Activated naive CD4-positive, alpha-beta T cell treated with anti-CD3 and anti-CD28 coated beads, Interleukin-2, amount 10 ng/mL, durations not matched to agents 7 days and 5 days (primary cell): ENCODE results near the gene NPC1L1.
"Not testable (repeated sequence)": the region's sequence is repeated elsewhere in the genome, so short reads cannot be mapped to it uniquely, and the experiment has no call there.

ENCODE experiments used
- CTCF ChIA-PET: fragments of 350-600 bp; sonication (Branson Sonifier 250); formaldehyde crosslinking; loops from one replicate; lab custom pipeline; 2021; ENCODE audit warnings: antibody characterized with exemption; lab: Charles Lee
- DNase-seq: peaks from one replicate; pipeline ENCODE4 v3.0.0-alpha.2; 2020
- H3K27ac Mint-ChIP-seq: one replicate; pipeline ENCODE4 v1.8.0; 2021; ENCODE audit warnings: mild to moderate bottlenecking, moderate library complexity, mixed read lengths
- H3K27me3 Mint-ChIP-seq: one replicate; pipeline ENCODE4 v1.8.0; 2021; ENCODE audit warnings: mild to moderate bottlenecking, mixed read lengths
- H3K36me3 Mint-ChIP-seq: one replicate; pipeline ENCODE4 v1.8.0; 2021; ENCODE audit warnings: mixed read lengths
- H3K4me1 Mint-ChIP-seq: one replicate; pipeline ENCODE4 v1.8.0; 2021; ENCODE audit warnings: mixed read lengths
- H3K4me3 Mint-ChIP-seq: one replicate; pipeline ENCODE4 v1.8.0; 2021; ENCODE audit warnings: mild to moderate bottlenecking, moderate library complexity, mixed read lengths
- H3K9me3 Mint-ChIP-seq: one replicate; pipeline ENCODE4 v1.8.0; 2021; ENCODE audit warnings: mixed read lengths

The NPC1L1 gene

DNA sequence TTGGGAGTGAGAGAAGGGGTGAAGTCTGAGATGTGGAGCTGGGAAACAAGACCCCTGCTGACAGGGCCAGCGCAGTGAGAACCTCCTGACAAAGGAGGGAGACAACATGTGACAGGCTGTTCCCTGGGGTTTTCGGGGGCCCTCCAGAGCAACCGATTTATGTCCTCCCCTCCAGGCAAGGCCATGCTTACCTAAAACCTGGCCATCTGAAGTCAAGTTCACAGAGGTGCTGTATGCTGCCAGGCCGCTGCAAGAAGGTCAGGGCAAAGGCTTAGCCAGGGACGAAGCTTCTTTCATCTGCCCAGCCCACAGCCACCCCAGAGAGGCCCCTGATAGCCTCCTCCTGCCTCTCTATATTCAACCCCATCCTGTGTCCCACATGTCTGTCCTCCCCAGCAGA lies 20.6 kb downstream of the NPC1L1 start:
- H3K27me3 Mint-ChIP-seq = peaks cover 38% of the 10 kb centered on the region
- no peaks in the 10 kb centered on the region for H3K4me1 Mint-ChIP-seq
- CTCF ChIA-PET = interaction anchor here (1.2 kb wide), 1 partner anchor 14 kb away, joined by 4 read pairs; no protein-coding TSS in a partner anchor
- H3K9me3 Mint-ChIP-seq = peaks cover 5% of the 10 kb centered on the region
- H3K4me3 Mint-ChIP-seq = no peak overlapping the region
- no peak overlapping the region for H3K27ac Mint-ChIP-seq
- no peaks in the 10 kb centered on the region for H3K36me3 Mint-ChIP-seq
- DNase-seq = no peak

DNA sequence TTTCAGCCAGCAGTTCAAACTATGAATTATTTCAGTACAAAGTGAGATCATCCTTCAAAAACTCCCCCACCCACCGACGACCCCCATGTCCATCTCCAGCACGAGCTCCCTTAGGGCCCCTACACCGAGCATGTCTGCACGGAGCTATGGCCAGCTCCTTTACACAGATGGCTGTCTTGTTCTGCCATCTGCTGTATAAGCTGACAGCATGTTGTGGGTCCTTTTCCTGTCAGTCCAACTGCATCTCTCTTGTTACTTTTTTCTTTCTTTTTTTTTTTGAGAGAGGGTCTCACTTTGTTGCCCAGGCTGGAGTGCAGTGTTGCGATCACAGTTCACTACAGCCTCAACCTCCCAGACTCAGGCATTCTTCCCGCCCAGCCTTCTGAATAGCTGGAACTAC lies 21.6 kb downstream of the NPC1L1 start:
- CTCF ChIA-PET = interaction anchor here (0.7 to 2.6 kb wide), 2 partner anchors 46 to 88 kb away, joined by 3 to 8 read pairs; no protein-coding TSS in a partner anchor
- no peak overlapping the region for H3K27ac Mint-ChIP-seq
- H3K9me3 Mint-ChIP-seq = no peaks in the 10 kb centered on the region
- no peaks in the 10 kb centered on the region for H3K4me1 Mint-ChIP-seq
- DNase-seq = no peak
- H3K27me3 Mint-ChIP-seq = peaks cover 38% of the 10 kb centered on the region
- no peaks in the 10 kb centered on the region for H3K36me3 Mint-ChIP-seq
- no peak overlapping the region for H3K4me3 Mint-ChIP-seq

DNA sequence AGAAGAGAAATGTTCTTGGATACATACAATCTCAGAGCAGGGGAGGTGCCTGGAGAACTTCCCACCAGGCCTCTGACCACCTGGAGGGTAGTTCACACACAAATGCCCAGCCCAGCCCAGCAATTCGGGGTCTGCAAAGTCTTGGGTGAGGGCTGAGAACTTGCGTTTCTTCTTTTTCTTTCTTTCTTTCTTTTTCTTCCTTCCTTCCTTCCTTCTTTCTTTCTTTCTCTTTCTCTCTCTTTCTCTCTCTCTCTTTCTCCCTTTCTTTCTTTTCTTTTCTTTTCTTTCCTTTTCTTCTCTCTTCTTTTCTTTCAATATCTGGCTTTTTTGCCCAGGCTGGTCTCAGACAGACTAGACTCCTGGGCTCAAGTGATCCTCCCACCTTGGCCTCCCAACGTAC lies 22.4 kb downstream of the NPC1L1 start:
- H3K9me3 Mint-ChIP-seq = no peaks in the 10 kb centered on the region
- no peaks in the 10 kb centered on the region for H3K36me3 Mint-ChIP-seq
- CTCF ChIA-PET = interaction anchor here (2.6 kb wide), 1 partner anchor 47 kb away, joined by 8 read pairs; no protein-coding TSS in a partner anchor
- H3K4me1 Mint-ChIP-seq = no peaks in the 10 kb centered on the region
- no peak overlapping the region for H3K4me3 Mint-ChIP-seq
- H3K27me3 Mint-ChIP-seq = peaks cover 43% of the 10 kb centered on the region
- no peak overlapping the region for H3K27ac Mint-ChIP-seq
- no peak for DNase-seq

DNA sequence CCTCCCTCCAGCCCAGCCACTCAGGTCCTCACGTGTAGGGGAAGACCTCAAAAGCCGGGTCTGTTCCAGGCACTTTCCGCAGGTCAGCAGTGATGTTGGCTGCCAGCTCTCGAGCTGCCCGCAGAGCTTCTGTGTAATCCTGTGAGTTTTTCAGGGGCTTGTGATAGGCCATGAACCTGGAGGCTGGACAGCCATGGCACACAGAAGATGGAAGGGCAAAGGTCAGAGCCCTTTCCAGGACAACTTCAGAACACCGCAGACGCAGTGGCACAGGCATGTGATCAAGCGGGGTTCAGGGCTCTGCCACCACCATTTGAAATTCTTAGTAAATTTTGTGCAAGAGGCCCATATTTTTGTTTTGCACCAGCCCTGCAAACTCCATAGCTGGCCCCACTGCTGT lies 24.0 kb downstream of the NPC1L1 start:
- Mint-ChIP-seq H3K9me3 (no peaks in the 10 kb centered on the region), H3K4me1 (no peaks in the 10 kb centered on the region), H3K27ac (no peak overlapping the region), H3K27me3 (peaks cover 49% of the 10 kb centered on the region), H3K4me3 (no peak overlapping the region), H3K36me3 (no peaks in the 10 kb centered on the region)
- CTCF ChIA-PET = interaction anchor here (2.6 kb wide), 1 partner anchor 48 kb away, joined by 8 read pairs; no protein-coding TSS in a partner anchor
- no peak for DNase-seq

DNA sequence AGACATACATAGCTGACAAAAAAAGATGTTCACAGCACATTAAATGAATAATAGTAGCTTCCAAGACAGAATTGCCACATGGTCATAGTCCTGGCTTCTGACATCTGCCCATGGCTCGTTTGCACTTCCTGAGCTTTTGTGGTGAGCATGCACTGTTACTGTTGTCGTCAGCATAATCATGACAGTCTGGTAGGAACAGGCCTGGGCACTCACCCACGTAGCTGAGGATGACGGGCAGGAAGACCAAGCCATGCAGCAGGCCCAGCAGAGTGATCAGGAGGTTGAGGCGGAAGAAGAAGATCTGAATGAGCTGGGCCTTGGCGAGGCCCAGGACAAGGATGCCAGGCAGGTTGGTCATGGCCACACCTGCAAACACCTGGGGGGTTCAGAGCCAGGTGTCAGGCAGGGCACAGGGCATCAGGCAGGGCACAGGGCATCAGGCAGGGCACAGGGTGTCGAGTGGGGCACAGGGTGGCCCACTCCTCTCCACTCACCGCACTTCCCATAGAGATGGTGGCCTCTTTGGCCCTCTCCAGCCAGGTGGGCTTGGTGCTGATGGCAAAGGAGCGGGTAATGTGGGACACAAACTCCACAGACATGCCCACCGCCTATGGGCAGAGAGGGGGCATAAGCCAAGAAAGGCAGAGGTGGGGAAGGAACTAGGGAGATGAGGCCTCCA lies 25.4 kb downstream of the NPC1L1 start:
- Mint-ChIP-seq H3K4me1 (no peaks in the 10 kb centered on the region), H3K9me3 (no peaks in the 10 kb centered on the region), H3K27ac (no peak overlapping the region), H3K36me3 (no peaks in the 10 kb centered on the region), H3K4me3 (no peak overlapping the region), H3K27me3 (peaks cover 48% of the 10 kb centered on the region)
- DNase-seq = no peak
- CTCF ChIA-PET = interaction anchor here (0.9 kb wide), 1 partner anchor 20 kb away, joined by 3 read pairs; no protein-coding TSS in a partner anchor

DNA sequence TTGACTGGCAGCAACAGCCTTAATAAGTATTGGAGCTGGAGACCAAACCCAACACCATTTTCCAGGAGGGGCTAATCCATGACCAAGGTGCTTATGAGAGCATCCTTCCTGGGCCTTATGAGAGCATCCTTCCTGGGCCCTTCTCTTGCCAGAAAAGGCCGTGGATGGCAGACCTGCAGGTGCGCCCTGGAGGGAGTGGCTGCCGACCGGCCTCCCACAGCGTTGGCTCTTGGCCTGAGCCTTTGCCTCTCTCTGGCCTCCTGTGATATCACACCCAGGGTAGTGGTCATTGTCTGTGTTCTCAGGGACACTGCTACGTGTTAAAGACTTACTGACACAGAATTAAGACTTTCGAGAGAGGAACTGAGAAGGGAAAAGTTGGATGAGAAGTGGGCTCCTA lies 28.4 kb downstream of the NPC1L1 start:
- Mint-ChIP-seq H3K4me1 (no peaks in the 10 kb centered on the region), H3K9me3 (peaks cover 2% of the 10 kb centered on the region), H3K4me3 (no peak overlapping the region), H3K27ac (no peak overlapping the region), H3K36me3 (no peaks in the 10 kb centered on the region), H3K27me3 (peaks cover 42% of the 10 kb centered on the region)
- CTCF ChIA-PET = interaction anchor here (1.2 kb wide), 1 partner anchor 22 kb away, joined by 3 read pairs; no protein-coding TSS in a partner anchor
- no peak for DNase-seq

DNA sequence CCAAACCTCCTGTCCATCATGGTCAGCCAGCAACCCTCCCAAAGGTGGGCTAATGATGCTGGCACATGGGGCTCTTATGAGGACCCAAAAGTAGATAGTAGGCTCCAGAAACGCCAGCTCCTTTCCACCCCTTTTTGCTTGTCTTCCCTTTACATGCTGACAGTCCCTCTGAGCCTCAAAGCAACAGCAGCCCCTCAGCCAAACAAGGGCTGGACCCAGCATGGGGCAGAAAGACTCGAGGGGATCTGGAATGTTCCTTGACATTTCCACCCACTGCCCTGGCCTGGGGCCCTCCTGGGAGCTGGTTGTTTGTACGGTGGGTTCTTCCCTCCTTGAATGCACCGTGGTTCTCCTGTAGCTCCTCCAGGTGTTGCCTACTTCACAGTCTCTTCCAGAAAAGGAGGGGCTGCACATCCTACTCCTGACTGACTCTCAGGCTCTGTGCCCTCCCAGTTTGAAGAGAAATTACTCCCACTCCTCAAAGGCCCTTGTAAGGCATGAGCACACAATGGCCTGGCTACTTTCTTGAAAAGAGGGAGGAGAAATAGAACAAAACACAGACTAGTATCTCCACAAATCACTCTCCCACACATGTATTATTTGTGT lies 29.2 kb downstream of the NPC1L1 start:
- peaks cover 42% of the 10 kb centered on the region for H3K27me3 Mint-ChIP-seq
- no peaks in the 10 kb centered on the region for H3K4me1 Mint-ChIP-seq
- CTCF ChIA-PET = interaction anchor here (1.2 kb wide), 1 partner anchor 23 kb away, joined by 3 read pairs; no protein-coding TSS in a partner anchor
- H3K4me3 Mint-ChIP-seq = no peak overlapping the region
- no peaks in the 10 kb centered on the region for H3K36me3 Mint-ChIP-seq
- peaks cover 5% of the 10 kb centered on the region for H3K9me3 Mint-ChIP-seq
- no peak for DNase-seq
- H3K27ac Mint-ChIP-seq = no peak overlapping the region

DNA sequence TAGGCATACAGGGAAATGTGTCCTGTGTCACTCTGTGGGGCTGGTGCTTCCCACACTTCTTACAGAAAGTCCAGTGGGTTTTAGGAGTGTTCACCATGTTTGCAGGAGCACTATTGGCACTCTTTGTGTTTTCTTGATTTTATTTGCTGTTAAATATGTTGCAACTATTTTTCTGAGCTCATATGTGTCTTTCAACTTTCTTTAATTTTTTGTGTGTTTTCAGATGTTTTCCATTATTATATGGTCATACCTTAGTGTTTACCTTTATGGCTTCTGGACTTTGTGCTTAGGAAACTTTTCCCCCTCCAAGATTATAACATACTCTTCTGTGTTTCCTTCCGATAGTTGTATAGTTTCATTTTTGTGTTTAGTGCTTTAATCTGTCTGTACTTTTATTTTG lies 29.9 kb downstream of the NPC1L1 start:
- Mint-ChIP-seq H3K9me3 (peaks cover 9% of the 10 kb centered on the region), H3K4me3 (no peak overlapping the region), H3K36me3 (no peaks in the 10 kb centered on the region), H3K27me3 (peaks cover 38% of the 10 kb centered on the region), H3K27ac (no peak overlapping the region), H3K4me1 (no peaks in the 10 kb centered on the region)
- no peak for DNase-seq
- CTCF ChIA-PET = no interaction called here

DNA sequence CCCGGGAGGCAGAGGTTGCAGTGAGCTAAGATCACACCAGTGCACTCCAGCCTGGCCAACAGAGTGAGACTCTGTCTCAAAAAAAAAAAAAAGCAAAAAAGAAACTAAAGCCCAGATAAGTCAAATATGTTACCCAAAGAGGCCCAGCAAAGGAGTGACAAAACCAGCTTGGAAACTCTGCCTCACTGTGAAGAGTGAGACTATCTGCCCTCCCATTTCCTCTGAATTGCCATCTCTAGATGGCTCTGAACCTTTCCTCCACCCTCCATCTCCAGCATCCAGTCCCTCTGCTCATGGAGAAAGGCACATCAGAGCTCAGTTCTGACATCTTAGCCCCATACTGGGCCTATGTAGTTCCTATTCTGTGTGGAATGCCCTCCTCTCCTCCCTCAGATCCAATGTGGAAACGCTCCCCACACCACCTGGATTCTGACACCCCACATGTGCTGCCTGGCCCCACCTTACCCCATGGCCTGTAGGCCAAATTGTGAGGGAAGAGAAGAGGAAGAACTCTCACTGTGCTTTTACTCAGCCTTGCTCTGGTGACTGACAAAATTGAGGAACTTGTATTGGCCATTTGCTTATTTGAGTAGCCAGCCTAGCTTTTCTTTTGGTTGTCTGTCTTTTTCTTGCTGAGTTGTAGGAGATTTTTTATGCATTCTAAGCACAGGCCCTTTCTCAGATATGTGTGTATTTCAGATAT lies 32.7 kb downstream of the NPC1L1 start:
- no peaks in the 10 kb centered on the region for H3K36me3 Mint-ChIP-seq
- peaks cover 31% of the 10 kb centered on the region for H3K27me3 Mint-ChIP-seq
- no peak overlapping the region for H3K4me3 Mint-ChIP-seq
- H3K27ac Mint-ChIP-seq = no peak overlapping the region
- no peak for DNase-seq
- CTCF ChIA-PET = no interaction called here
- H3K9me3 Mint-ChIP-seq = peaks cover 12% of the 10 kb centered on the region
- no peaks in the 10 kb centered on the region for H3K4me1 Mint-ChIP-seq

DNA sequence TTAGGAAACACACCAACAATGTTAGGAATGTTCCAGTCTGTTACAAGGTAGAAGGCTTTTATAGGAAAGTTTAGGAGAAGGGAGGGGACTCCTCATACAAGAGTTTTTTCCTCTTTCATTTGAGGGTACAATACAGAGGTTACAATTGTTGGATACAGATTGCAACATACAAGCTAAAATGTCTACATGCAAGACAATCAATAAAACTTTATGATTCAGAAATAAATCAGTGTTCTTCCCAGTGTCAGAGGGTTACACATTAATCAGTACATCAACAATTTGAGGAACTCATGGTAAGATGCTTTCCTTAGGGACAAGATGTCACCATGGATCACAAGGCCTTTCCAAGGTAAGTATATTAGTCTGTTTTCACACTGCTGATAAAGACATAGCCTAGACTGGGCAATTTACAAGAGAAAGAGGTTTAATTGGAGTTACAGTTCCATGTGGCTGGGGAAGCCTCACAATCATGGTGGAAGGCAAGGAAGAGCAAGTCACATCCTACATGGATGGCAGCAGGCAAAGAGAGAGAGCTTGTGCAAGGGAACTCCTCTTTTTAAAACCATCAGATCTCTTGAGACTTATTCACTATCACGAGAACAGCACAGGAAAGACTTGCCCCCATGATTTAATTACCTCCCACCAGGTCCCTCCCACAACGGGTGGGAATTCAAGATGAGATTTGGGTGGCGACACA lies 34.4 kb downstream of the NPC1L1 start:
- DNase-seq, H3K4me3 Mint-ChIP-seq, H3K27ac Mint-ChIP-seq, H3K4me1 Mint-ChIP-seq, CTCF ChIA-PET, H3K36me3 Mint-ChIP-seq: not testable (repeated sequence)
- H3K9me3 Mint-ChIP-seq = peaks cover 12% of the 10 kb centered on the region
- peaks cover 30% of the 10 kb centered on the region for H3K27me3 Mint-ChIP-seq

DNA sequence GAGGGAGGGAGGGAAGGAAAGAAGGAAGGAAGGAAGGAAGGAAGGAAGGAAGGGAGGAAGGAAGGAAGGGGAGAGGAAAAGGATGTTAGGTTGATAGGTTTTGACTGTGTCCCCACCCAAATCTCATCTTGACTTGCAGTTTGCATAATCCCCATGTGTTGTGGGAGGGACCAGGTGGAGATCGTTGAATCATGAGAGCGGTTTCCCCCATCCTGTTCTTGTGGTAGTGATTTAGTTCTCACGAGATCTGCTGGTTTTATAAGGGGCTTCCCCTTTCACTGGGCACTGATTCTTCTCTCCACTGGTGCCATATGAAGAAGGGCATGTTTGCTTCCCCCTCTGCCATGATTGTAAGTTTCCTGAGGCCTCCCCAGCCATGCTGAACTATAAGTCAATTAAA lies 35.5 kb downstream of the NPC1L1 start:
- Mint-ChIP-seq H3K9me3 (peaks cover 12% of the 10 kb centered on the region), H3K27me3 (peaks cover 28% of the 10 kb centered on the region), H3K4me1 (no peaks in the 10 kb centered on the region), H3K4me3 (no peak overlapping the region), H3K36me3 (no peaks in the 10 kb centered on the region), H3K27ac (no peak overlapping the region)
- DNase-seq = no peak
- CTCF ChIA-PET = no interaction called here

DNA sequence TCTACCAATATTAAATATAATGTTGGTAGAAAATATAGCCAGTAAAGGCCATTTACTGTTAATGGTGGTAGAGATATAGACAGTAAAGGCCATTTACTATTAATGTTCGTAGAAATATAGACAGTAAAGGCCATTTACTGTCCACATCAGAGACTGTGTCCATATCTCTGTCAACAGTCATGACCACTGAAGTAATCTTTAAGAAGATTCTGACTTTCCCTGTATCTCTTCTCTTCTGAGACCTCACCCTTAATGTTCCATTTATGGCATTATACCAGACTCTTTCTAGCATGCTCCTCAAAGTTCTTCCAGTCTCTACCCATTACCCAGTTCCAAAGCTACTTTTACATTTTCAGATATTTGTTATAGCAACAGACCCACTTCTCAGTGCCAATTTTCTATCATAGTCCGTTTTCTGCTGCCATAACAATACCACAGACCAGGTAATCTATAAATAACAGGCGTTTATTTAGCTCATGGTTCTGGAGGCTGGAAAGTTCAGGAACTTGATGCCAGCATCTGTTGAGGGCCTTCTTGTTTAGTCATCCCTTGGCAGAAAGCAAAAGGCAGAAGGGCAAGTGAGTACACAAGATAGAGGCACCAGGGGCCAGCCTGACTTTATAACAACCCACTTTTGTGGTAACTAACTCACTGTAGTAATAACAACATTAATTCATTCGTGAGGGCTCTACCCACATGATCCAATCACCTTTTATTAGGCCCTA lies 42.7 kb downstream of the NPC1L1 start:
- Mint-ChIP-seq H3K27ac (no peak overlapping the region), H3K4me1 (no peaks in the 10 kb centered on the region), H3K27me3 (peaks cover 27% of the 10 kb centered on the region), H3K9me3 (no peaks in the 10 kb centered on the region), H3K4me3 (no peak overlapping the region), H3K36me3 (no peaks in the 10 kb centered on the region)
- CTCF ChIA-PET = interaction anchor here (1.0 to 1.4 kb wide), 2 partner anchors 39 to 67 kb away, joined by 3 read pairs; no protein-coding TSS in a partner anchor
- no peak for DNase-seq

DNA sequence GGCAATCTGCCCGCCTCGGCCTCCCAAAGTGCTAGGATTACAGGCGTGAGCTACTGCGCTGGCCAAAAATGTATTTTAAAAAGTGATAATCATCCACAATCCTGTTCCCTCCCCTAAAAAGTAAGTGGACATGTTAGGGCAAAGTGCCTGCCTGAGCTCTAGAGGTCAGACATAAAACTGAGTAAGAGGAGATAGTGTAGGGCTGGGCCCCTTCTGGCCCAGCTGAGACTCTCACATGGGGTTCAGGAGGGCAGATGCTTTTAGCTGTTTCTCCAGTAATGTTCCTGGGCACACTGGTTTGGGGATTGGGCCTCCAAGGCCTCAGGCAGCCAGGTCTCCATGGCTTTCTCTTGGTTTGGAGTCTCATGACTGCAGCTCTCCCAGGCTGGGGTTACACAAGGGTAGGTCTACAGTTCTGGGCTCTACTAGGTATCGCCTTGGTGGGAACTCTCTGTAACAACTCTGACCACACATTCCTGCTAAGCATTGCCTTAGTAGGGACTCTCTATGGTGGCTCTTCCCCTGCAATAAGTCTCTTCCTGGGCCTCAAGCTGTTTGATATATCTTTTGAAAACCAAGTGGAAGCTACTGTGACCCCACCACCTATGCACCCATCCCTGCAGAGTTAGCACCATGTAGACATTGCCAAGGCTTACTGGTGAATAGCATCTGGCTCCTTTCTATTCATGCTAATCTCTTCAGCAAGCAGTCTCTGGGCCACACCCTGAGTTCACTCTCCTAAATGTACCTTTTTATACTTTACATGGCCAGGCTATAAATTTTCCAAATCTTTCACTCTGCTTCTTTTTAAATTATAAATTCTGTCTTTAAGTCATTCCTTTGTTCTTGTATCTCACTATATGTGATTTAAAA lies 43.7 kb downstream of the NPC1L1 start:
- Mint-ChIP-seq H3K27me3 (peaks cover 22% of the 10 kb centered on the region), H3K36me3 (no peaks in the 10 kb centered on the region), H3K4me1 (no peaks in the 10 kb centered on the region), H3K9me3 (no peaks in the 10 kb centered on the region), H3K4me3 (no peak overlapping the region), H3K27ac (no peak overlapping the region)
- CTCF ChIA-PET = interaction anchor here (1.0 to 1.4 kb wide), 2 partner anchors 40 to 68 kb away, joined by 3 read pairs; no protein-coding TSS in a partner anchor
- no peak for DNase-seq
